ENCODE results near the gene TMEM161B.
"Not testable (repeated sequence)": the region's sequence is repeated elsewhere in the genome, so short reads cannot be mapped to it uniquely, and the experiment has no call there.

Gene TMEM161B

DNA sequence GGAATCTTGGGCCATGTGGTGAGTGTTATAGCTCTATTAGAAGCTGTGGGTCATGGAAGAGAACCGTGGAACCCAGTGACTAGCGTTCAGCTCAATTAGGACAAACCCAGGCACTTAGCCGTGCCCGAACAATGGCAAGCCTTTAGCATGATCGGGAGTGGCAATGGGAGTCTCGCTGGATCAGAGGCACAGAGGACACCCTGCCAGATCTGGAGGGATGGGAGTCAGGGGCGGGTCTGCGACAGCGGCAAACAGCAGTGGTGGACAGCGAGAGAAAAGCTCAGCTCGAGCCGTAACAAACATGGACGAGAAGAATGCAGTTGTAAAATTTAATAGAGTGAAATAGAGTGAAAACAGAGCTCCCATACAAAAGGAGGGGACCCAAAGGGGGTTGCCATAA, 91.2 kb downstream of the TMEM161B start:
- not testable (repeated sequence) for DNase-seq

DNA sequence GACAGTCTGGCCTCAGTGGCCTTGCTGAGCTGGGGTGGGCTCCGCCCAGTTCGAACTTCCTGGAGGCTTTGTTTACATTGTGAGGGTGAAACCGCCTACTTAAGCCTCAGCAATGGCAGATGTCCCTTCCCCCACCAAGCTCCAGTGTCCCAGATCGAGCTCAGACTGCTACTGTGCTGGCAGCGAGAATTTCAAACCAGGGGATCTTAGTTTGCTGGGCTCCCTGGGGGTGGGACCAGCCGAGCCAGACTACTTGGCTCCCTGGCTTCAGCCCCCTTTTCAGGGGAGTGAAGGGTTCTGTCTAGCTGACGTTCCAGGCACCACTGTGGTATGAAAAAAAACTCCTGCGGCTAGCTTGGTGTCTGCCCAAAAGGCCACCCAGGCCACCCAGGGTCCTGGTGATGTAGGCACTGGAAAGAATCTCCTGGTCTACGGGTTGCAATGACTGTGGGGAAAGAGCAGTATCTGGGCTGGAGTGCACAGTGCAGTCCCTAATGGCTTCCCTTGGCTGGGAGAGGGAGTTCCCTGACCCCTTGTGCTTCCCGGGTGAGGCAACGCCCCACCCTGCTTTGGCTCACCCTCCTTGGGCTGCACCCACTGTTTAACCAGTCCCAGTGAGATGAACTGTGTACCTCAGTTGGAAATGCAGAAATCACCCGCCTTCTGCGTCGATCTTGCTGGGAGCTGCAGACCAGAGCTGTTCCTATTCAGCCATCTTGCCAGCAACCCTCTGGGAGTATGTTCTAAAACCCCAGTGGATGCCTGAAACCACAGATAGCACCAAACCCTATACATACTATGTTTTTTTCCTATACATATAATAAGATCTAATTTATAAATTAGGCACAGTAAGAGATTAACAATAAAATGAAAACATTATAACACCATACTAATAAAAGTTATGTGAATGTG, 95.5 kb downstream of the TMEM161B start:
- DNase-seq: no peak

DNA sequence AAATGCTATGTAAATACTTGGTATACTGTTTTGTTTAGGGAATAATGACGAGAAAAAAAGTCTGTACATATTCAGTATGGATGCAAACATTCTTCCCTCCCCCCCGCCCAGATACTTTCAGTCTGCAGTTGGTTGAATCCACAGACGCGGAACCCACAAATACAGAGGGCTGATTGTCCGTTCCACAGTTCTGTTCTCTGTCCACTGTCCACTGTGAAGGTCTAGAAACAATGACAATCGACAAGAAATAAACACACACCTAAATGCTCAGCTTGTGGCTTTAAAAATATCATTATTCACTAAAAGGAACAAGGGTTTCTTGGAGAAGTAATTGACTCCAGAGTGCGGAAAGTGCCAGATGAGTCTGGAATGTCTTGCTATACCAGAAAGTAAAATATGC, 109.1 kb downstream of the TMEM161B start:
- no peak for DNase-seq

DNA sequence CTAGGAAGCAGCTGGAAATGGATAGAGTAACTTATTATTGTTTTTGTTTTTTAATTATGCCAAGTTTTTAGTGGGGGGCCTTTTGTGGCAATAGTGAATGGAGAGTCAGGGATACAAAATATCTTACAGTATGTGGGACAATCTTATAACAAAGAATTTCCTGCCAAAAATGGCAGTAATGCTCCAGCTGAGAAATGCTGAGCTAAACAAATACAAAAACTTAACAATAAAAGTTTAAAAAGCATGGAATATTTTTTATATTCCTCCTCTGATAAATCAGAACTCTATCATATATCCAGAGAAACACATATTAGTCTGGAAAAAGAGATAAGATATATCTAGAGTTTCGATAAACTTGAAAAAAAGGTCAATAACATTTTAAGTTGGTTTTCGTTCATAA, 110.6 kb downstream of the TMEM161B start:
- DNase-seq: no peak

DNA sequence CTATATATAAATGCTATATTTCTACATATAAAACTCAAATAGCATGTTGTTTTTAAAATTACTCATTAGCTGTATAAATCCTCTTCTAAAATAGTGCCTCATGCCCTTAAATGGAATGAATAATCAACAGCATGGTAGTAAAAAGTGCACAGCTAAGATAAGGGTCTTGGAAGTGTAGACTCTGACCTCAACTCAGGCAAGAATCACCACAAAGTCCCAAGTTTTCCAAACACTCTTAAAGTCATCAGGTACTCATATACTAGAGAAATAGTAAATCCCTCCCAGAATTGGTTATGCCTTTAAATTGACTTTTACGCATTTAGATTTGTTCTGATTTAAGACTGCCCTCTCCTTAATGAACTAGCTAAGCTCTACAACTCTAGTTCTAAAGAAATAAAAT, 113.8 kb downstream of the TMEM161B start:
- no peak for DNase-seq

DNA sequence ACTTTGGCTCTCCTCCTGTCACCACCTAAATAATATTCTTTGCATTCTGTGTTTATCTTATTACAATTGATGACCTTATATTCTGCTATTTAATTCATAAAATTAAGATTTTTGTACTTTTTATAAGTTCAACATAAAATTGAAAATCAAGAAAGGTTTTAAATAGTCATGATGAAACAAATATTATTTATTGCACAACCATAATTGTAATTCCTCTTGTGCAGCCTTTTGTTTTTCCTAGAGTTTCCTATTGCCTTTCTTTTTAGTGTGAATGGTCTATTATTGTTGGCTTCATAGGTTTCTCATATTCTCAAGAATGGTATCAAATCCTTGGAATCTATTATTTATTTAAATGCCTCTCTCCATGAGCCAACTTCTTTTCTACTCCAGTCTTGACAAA, 117.9 kb downstream of the TMEM161B start:
- DNase-seq: no peak

DNA sequence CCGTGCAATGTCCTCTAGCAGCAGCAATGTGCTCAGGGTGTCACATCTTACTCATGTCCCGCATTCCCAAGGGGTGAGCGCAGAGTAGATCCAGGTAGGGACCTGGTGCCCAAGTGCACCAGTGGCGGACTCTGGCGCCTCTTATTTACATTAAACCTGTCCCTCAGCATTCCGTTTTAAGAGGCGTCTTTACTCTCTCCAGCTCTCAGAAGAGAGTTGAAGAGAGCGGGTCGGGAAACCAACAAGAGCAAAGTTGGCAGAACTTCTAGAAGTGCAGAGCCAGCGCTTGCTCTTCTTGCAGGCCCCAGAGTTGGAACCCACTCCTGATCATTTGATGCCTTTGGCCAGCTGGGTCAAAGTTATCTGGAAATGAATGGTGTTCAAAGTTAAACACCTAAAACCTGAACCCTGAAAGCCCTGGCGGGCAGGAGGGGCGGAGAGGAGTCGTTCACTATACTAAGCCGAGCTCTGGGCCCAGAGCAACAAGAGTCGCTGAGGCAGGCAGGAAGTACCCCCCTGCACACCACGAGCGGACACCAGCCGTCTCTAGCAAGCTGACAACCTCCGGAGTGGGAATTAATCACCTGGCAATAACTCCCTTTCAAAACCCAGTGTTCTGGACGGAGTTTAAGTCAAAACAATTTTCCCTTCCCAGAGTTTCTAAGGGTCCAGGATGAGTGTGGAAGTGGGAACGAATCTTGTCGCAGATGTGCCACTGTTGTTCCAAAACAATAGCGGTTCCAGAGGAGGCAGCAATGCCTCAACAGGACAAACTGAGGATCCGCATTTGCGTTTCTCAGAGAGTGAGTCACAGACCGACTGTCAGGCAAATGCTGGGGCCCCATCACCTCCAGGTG, 122.8 kb downstream of the TMEM161B start:
- DNase-seq: no peak

DNA sequence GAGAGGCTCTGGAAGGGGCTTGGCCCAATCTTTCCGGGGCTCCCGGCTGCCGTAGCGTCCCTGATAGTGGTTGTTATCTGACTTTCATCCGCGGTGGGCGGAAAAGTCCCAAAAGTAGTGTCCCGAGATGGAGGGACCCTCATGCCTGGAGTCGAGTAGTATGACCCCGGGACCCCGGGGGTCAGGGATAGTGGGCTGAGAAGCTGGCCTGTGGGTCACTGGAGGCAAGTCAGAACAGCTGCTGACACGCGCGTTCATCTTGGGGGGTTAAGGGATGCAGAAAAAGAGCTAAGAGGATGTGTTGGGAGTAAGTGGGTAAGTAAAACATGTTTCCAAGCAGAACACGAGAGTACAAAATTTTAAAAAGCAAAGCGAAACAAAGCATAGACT, 123.4 kb downstream of the TMEM161B start:
- no peak for DNase-seq
